ENCODE results near the gene CAPN12.

DNA sequence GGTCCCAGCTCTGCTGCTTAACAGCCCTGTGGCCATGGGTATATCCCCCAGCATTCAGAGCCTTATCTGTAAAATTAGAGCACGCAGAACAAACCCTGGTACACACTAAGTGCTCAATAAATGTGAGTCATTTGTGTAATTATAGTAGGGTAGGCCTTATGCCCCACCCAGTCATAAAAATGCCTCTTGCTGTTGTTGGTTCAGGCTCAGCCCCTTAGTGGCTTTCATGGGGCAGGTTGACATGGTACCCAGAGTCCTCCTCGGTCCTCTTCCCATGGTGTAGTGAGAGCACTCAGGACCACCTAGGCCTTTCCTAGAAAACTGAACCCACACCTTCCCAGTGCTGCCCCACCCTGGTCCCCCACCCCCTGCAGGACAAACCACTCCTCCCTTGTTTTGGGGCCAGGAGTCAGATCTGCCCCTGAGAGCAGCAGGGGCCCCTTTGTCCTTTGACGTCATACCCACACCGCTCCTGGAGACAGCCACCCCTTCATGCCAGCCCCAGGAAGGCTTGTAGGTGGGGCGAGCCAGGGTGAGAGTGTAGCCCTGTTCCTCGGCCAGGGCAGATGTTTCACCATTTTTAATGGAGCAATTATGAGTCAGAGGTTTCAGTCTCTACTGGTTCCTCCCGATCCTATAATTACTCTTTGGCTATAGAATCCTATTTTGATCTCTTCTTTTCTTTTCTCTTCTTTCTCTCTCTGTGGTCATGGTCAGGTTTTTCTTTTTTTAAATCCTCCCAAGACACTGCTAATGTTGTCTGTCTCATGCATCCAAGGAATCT, 60.0 kb downstream of the CAPN12 start:
- TF ChIP-seq, protein P1, sequence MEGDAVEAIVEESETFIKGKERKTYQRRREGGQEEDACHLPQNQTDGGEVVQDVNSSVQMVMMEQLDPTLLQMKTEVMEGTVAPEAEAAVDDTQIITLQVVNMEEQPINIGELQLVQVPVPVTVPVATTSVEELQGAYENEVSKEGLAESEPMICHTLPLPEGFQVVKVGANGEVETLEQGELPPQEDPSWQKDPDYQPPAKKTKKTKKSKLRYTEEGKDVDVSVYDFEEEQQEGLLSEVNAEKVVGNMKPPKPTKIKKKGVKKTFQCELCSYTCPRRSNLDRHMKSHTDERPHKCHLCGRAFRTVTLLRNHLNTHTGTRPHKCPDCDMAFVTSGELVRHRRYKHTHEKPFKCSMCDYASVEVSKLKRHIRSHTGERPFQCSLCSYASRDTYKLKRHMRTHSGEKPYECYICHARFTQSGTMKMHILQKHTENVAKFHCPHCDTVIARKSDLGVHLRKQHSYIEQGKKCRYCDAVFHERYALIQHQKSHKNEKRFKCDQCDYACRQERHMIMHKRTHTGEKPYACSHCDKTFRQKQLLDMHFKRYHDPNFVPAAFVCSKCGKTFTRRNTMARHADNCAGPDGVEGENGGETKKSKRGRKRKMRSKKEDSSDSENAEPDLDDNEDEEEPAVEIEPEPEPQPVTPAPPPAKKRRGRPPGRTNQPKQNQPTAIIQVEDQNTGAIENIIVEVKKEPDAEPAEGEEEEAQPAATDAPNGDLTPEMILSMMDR (IDR thresholded peaks at IDR 0.05): no peak
- TF ChIP-seq POLR2A (IDR thresholded peaks at IDR 0.05; ENCODE audit: low read depth) (no peak), POLR2AphosphoS5 (IDR thresholded peaks at IDR 0.05) (peak; percentile 46 to 64), EP300 (IDR thresholded peaks at IDR 0.05) (no peak)

All from esophagus muscularis mucosa (tissue), 4 donors.